PFSK-1 (cell line): ENCODE data around the gene VASH1.

Experiments
- POLR2AphosphoS5 ChIP-seq: IDR thresholded peaks from 2 replicates; pipeline ENCODE4 v1.6.1; 2012; ENCODE audit warnings: low read depth, mild to moderate bottlenecking, control low read depth, low read length, moderate library complexity
- REST ChIP-seq, 2 experiments: IDR thresholded peaks; 2 replicates each; pipeline versions ENCODE4 v1.6.1 to v1.8.0; 2011 to 2012; ENCODE audit warnings: low read depth in 2 of 2, low read length in 2 of 2, control low read depth in 1 of 2, inconsistent platforms in 1 of 2, mild to moderate bottlenecking in 1 of 2, moderate library complexity in 1 of 2; ENCODE audit not compliant: insufficient read depth in 1 of 2
- SIN3A ChIP-seq: IDR thresholded peaks from 2 replicates; pipeline ENCODE4 v1.6.1; 2012; ENCODE audit warnings: mild to moderate bottlenecking, low read length, moderate library complexity, borderline replicate concordance; ENCODE audit not compliant: insufficient read depth
- TAF1 ChIP-seq: IDR thresholded peaks from 2 replicates; pipeline ENCODE4 v1.6.1; 2012; ENCODE audit warnings: low read length, control low read depth, borderline replicate concordance; ENCODE audit not compliant: insufficient read depth

- TF ChIP-seq POLR2AphosphoS5 (no peak), REST (IDR thresholded peaks at IDR 0.05; ENCODE audit: insufficient read depth in 1 of 2, low read depth in 2 of 2, low read length in 2 of 2) (no peak), SIN3A (no peak), TAF1 (no peak)
These were observed 42.8 kb upstream of the VASH1 start for GRCh38 chr14:76718306-76719040.
